ENCODE data around the gene SON.
A peak's percentile ranks its signal among the peaks of the same experiment; 100 is the strongest.
"Not testable (repeated sequence)": the region's sequence is repeated elsewhere in the genome, so short reads cannot be mapped to it uniquely, and the experiment has no call there.

Gene SON

DNA sequence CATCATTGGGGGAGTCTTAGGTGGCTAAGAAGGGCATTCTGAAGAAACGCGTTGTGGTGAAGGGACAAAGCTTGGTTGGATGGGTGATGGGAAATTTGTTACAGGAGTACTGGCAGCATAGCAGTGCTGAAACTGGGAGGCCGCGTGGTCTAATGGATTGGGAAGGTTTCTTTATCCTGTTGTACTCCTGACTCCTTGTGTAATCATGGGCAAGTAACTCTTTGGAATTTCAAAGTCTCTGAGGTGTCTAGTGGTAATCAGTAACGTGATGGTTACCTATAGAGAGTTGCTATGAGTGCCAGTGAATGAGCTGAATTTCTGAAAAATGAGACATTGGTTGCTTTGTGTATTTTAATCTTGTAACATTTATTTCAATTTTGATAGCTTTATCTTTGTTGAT is 27.2 kb downstream of the SON start:
- TF ChIP-seq, protein P1, sequence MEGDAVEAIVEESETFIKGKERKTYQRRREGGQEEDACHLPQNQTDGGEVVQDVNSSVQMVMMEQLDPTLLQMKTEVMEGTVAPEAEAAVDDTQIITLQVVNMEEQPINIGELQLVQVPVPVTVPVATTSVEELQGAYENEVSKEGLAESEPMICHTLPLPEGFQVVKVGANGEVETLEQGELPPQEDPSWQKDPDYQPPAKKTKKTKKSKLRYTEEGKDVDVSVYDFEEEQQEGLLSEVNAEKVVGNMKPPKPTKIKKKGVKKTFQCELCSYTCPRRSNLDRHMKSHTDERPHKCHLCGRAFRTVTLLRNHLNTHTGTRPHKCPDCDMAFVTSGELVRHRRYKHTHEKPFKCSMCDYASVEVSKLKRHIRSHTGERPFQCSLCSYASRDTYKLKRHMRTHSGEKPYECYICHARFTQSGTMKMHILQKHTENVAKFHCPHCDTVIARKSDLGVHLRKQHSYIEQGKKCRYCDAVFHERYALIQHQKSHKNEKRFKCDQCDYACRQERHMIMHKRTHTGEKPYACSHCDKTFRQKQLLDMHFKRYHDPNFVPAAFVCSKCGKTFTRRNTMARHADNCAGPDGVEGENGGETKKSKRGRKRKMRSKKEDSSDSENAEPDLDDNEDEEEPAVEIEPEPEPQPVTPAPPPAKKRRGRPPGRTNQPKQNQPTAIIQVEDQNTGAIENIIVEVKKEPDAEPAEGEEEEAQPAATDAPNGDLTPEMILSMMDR (conservative IDR thresholded peaks at IDR 0.05; ENCODE audit: control insufficient read depth, insufficient read depth, low read depth, low read length), result no peak
- no peak overlapping the region for H3K4me3 ChIP-seq (ENCODE audit: control insufficient read depth, low read depth, low read length)
- no peak for DNase-seq (ENCODE audit: low read depth)

DNA sequence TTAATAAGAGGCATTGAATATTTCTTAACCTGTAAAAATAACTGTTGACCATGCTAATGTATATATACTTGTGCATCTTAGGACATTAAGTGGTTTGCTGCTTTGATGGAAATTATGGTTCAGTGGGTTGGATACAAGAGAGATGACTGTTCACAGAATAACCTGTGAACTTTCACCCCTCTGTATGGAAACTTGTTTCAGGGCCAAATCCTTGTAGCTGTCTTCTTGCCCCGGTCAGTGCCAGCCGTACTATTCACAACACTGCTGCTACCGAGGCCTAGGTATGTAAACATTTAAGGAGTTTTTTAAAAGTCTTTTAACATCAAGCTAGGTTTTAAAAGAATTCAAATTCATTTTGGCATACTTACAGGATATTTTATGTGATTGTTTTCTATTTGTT is 29.5 kb downstream of the SON start:
- no peak overlapping the region for H3K4me3 ChIP-seq (ENCODE audit: control insufficient read depth, low read depth, low read length)
- DNase-seq (ENCODE audit: low read depth), result no peak
- TF ChIP-seq, protein P1 (conservative IDR thresholded peaks at IDR 0.05; ENCODE audit: control insufficient read depth, insufficient read depth, low read depth, low read length), result no peak

DNA sequence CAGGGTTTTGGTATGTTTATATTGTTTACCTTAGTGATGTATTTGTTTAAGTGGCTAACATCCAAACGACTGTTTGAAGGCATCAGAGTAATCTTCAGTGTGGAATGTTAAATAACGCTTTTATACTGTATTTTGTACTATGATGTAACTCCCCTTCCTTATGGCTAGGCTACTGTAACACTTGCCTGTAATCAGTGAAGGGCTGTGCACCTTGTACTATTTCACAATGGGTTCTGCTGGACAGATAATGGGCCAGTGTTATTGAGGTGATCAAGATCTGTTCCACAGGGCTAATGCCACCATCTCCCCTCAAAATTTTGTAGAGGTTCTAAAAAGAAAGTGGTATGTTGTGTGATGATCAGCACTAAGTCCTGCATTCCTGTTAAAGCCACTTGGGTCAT is 33.9 kb downstream of the SON start:
- H3K4me3 ChIP-seq (ENCODE audit: control insufficient read depth, low read depth, low read length); DNase-seq (ENCODE audit: low read depth): not testable (repeated sequence)

DNA sequence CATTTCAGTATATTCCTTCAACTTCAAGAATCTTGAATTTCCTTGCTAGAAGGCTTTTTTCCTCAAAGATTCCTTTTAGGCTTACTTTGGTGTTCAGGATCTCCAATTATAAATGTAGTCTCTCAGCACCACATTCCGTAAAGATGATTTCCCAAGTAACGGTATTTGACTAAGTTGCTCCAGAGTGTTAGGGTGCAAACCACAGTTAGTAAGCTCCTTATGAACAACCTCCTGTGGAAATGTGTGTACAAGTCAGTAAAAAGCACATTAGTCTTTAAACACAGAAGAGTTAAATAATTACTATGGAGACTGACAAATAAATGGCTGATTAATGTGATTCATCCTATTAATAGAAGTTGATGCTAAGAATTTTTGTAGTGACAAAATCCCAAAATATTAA is 35.4 kb downstream of the SON start:
- no peak overlapping the region for H3K4me3 ChIP-seq (ENCODE audit: control insufficient read depth, low read depth, low read length)
- peak; percentile 58 for DNase-seq (ENCODE audit: low read depth)
- TF ChIP-seq, protein P1 (conservative IDR thresholded peaks at IDR 0.05; ENCODE audit: control insufficient read depth, insufficient read depth, low read depth, low read length), result no peak

DNA sequence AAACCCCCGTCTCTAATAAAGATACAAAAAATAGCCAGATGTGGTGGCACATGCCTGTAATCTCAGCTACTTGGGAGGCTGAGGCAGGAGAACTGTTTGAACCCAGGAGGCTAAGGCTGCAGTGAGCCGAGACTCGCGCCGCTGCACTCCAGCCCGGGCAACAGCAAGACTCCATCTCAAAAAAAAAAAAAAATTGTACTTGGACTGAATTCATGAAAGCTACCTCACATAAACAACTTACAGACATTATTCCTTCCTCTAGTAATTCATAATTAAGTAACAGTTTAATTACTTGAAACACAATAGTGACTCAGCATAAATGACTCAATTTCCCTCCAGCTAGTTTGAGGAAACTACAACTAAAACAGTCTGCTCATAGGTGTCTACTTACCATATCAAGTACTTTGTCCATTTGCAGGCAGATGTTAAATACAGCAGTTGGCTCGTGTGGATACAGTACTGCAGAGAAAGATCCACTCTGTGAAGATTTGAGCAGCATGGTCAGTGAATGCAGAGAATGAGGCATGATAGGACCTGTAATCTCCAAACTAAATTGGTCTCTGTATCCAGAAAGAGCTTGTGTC is 36.2 kb downstream of the SON start:
- peak; percentile 61 for DNase-seq (ENCODE audit: low read depth)
- no peak overlapping the region for H3K4me3 ChIP-seq (ENCODE audit: control insufficient read depth, low read depth, low read length)
- TF ChIP-seq, protein P1 (conservative IDR thresholded peaks at IDR 0.05; ENCODE audit: control insufficient read depth, insufficient read depth, low read depth, low read length), result no peak

DNA sequence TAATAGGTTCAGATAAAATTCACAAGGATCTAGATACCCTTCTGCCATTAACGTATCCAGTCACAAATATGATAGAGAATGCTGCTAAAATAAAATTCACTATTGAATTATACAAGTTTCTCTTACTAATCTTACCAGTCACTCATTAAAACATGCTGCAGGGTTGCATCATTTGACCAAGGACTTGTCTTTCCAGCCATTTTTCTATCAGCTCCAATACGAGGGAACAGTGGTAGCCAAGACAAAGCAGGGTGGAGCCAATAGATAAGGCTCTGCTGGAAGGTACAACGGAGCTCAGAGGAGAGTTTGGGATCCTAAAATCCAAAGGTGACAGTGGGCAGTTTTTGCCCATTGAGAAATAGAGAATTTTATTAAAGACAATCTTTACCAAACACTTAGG is 41.6 kb downstream of the SON start:
- TF ChIP-seq, protein P1 (conservative IDR thresholded peaks at IDR 0.05; ENCODE audit: control insufficient read depth, insufficient read depth, low read depth, low read length), result no peak
- no peak for DNase-seq (ENCODE audit: low read depth)
- no peak overlapping the region for H3K4me3 ChIP-seq (ENCODE audit: control insufficient read depth, low read depth, low read length)

DNA sequence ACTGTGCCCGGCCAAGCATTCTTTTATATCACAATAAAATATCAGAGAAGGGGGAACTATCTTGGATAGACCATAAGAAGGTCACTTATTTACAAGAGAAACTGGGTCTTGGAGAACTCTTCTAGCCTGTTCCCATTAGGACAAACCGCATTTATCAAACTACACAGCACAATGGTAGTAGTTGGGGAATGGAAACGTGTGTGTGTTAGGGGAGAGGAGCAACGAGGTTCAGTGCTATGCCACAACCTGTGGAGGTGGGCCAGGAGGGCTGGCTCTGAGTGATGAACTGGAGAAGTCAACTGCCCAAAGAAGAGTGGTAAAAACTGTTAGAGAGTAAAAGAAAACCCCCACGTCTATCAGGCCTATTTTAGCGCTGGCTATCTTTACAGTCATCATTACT is 44.1 kb downstream of the SON start:
- TF ChIP-seq, protein P1 (conservative IDR thresholded peaks at IDR 0.05; ENCODE audit: control insufficient read depth, insufficient read depth, low read depth, low read length), result no peak
- no peak overlapping the region for H3K4me3 ChIP-seq (ENCODE audit: control insufficient read depth, low read depth, low read length)
- no peak for DNase-seq (ENCODE audit: low read depth)

All from fibroblast of mammary gland (primary cell).